Lower leg skin (tissue), 3 donors: ENCODE data around the gene PHOSPHO2.

Experiments used
- POLR2A ChIP-seq, 2 donors: fragments of 450-650 bp; IDR thresholded peaks; one replicate each; pipeline ENCODE4 v1.6.1; 2016 to 2017; ENCODE audit warnings: antibody characterized with exemption in 2 of 2, mild to moderate bottlenecking in 1 of 2, moderate library complexity in 1 of 2
- TF ChIP-seq, protein P1 (sequence below), 3 donors: fragments of 450-650 bp; IDR thresholded peaks; one replicate each; pipeline ENCODE4 v1.5.1; 2016; ENCODE audit warnings: antibody characterized with exemption in 3 of 3, mild to moderate bottlenecking in 3 of 3, moderate library complexity in 2 of 3

DNA sequence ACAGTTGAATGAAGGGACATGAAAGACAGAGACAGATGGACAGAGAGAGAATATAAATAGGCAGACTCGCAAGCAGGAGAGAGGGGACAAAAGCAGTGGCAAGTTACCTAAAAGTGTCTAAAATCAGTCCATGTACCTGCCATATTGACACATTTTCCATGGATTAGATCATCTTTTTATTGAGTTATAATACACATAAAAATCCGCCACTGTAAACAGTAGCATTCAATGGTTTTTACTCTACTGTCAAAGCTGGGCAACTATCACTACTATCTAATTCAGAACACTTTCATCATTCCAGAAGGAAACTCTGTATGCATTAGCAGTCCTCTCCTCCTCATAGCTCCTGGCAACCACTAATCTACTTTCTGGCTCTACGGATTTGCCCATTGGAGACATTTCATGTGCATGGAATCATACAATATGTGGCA, 10.1 kb upstream of the PHOSPHO2 start:
- TF ChIP-seq, protein P1, sequence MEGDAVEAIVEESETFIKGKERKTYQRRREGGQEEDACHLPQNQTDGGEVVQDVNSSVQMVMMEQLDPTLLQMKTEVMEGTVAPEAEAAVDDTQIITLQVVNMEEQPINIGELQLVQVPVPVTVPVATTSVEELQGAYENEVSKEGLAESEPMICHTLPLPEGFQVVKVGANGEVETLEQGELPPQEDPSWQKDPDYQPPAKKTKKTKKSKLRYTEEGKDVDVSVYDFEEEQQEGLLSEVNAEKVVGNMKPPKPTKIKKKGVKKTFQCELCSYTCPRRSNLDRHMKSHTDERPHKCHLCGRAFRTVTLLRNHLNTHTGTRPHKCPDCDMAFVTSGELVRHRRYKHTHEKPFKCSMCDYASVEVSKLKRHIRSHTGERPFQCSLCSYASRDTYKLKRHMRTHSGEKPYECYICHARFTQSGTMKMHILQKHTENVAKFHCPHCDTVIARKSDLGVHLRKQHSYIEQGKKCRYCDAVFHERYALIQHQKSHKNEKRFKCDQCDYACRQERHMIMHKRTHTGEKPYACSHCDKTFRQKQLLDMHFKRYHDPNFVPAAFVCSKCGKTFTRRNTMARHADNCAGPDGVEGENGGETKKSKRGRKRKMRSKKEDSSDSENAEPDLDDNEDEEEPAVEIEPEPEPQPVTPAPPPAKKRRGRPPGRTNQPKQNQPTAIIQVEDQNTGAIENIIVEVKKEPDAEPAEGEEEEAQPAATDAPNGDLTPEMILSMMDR (IDR thresholded peaks at IDR 0.05) = no peak
- no peak for TF ChIP-seq POLR2A (IDR thresholded peaks at IDR 0.05)
